Glutamatergic neuron (in vitro differentiated cells): ENCODE data around the gene CSGALNACT2. TPM values are rescaled to one million over a fixed set of nuclear protein-coding genes. Genes with fewer than 3 reads are reported as not detected.

Experiments used
- DNase-seq: peaks from one replicate; pipeline ENCODE4 v3.0.0; 2022
- H3K27ac Mint-ChIP-seq: one replicate; pipeline ENCODE4 v1.8.0; 2020; ENCODE audit warnings: mild to moderate bottlenecking, mixed read lengths, inconsistent platforms; ENCODE audit not compliant: unreplicated experiment
- H3K27me3 Mint-ChIP-seq: one replicate; pipeline ENCODE4 v1.8.0; 2020; ENCODE audit warnings: mild to moderate bottlenecking, moderate library complexity, mixed read lengths, inconsistent platforms; ENCODE audit not compliant: unreplicated experiment
- H3K36me3 Mint-ChIP-seq: one replicate; pipeline ENCODE4 v1.8.0; 2020; ENCODE audit warnings: mild to moderate bottlenecking, mixed read lengths, inconsistent platforms; ENCODE audit not compliant: unreplicated experiment
- H3K4me1 Mint-ChIP-seq: one replicate; pipeline ENCODE4 v1.8.0; 2020; ENCODE audit warnings: mild to moderate bottlenecking, low read depth, mixed read lengths, inconsistent platforms; ENCODE audit not compliant: unreplicated experiment
- H3K4me3 Mint-ChIP-seq: one replicate; pipeline ENCODE4 v1.8.0; 2020; ENCODE audit warnings: mild to moderate bottlenecking, mixed read lengths, inconsistent platforms; ENCODE audit not compliant: unreplicated experiment
- H3K9me3 Mint-ChIP-seq: one replicate; pipeline ENCODE4 v1.8.0; 2020; ENCODE audit warnings: mild to moderate bottlenecking, moderate library complexity, mixed read lengths, inconsistent platforms; ENCODE audit not compliant: unreplicated experiment
- CTCF ChIP-seq: fragments of 200-600 bp; sonication (generic); IDR thresholded peaks from one replicate; pipeline ENCODE4 v1.5.0; 2021; ENCODE audit not compliant: partially characterized antibody, unreplicated experiment
- total RNA-seq: library from RNA; stranded (reverse); fragmentation: NEBNext Ultra II Directional; extraction: Animal tissue kit (Norgen Biotek cat#: 25700); gene quantifications from one replicate; pipeline ENCODE4 v1.2.1, GENCODE V29; 2021; ENCODE audit not compliant: unreplicated experiment

Gene CSGALNACT2
- total RNA-seq, 1 donor from 2014 or later = 28.3 TPM

- Mint-ChIP-seq H3K4me1 (no peaks in the 10 kb centered on the region), H3K27me3 (peaks cover 3% of the 10 kb centered on the region), H3K36me3 (no peaks in the 10 kb centered on the region), H3K9me3 (peaks cover 3% of the 10 kb centered on the region), H3K27ac (no peak overlapping the region), H3K4me3 (no peak overlapping the region)
- TF ChIP-seq CTCF = no peak
- peak; percentile 72 for DNase-seq
These were observed 64.6 kb downstream of the CSGALNACT2 start for GRCh38 chr10:43202657-43203447.

- no peak overlapping the region for H3K4me3 Mint-ChIP-seq
- H3K36me3 Mint-ChIP-seq = no peaks in the 10 kb centered on the region
- H3K27me3 Mint-ChIP-seq = peaks cover 3% of the 10 kb centered on the region
- TF ChIP-seq CTCF = no peak
- H3K9me3 Mint-ChIP-seq = peaks cover 3% of the 10 kb centered on the region
- H3K27ac Mint-ChIP-seq = no peak overlapping the region
- peak; percentile 49 for DNase-seq
- no peaks in the 10 kb centered on the region for H3K4me1 Mint-ChIP-seq
These were observed 65.3 kb downstream of the CSGALNACT2 start for GRCh38 chr10:43203448-43204041.

- TF ChIP-seq CTCF = no peak
- Mint-ChIP-seq H3K27ac (no peak overlapping the region), H3K9me3 (peaks cover 4% of the 10 kb centered on the region), H3K4me1 (no peaks in the 10 kb centered on the region), H3K36me3 (no peaks in the 10 kb centered on the region), H3K4me3 (no peak overlapping the region), H3K27me3 (peaks cover 2% of the 10 kb centered on the region)
- peak; percentile 15 for DNase-seq
These were observed 66.0 kb downstream of the CSGALNACT2 start for GRCh38 chr10:43204042-43204942.

GRCh38 chr10:43204943-43205671 is 66.9 kb downstream of the CSGALNACT2 start:
- peak; percentile 82 for DNase-seq
- Mint-ChIP-seq H3K9me3 (peaks cover 6% of the 10 kb centered on the region), H3K4me1 (no peaks in the 10 kb centered on the region), H3K4me3 (no peak overlapping the region), H3K27ac (no peak overlapping the region), H3K27me3 (no peaks in the 10 kb centered on the region), H3K36me3 (no peaks in the 10 kb centered on the region)
- peak; percentile 76 for TF ChIP-seq CTCF
